ENCODE data around the gene BTRC. TPM values are rescaled to one million over a fixed set of nuclear protein-coding genes. Genes with fewer than 3 reads are reported as not detected.

Gene BTRC
- total RNA-seq, 2 experiments from 2014 or later = 14.3 to 14.8 TPM

- no peak overlapping the region for H3K4me3 Mint-ChIP-seq
- ChIA-PET POLR2A (no interaction called here), CTCF (no interaction called here)
- no peaks in the 10 kb centered on the region for H3K27me3 Mint-ChIP-seq
- no peak overlapping the region for H3K27ac Mint-ChIP-seq
- DNase-seq = no peak
- no peaks in the 10 kb centered on the region for H3K36me3 Mint-ChIP-seq (ENCODE audit: low read depth)
- H3K4me1 Mint-ChIP-seq = no peaks in the 10 kb centered on the region
- no peaks in the 10 kb centered on the region for H3K9me3 Mint-ChIP-seq
These were observed 158.8 kb downstream of the BTRC start for GRCh38 chr10:101512738-101513137.

GRCh38 chr10:101513733-101514132 lies 159.8 kb downstream of the BTRC start:
- H3K27me3 Mint-ChIP-seq = no peaks in the 10 kb centered on the region
- H3K4me3 Mint-ChIP-seq = no peak overlapping the region
- POLR2A ChIA-PET = no interaction called here
- no peaks in the 10 kb centered on the region for H3K4me1 Mint-ChIP-seq
- DNase-seq = no peak
- CTCF ChIA-PET = no interaction called here
- no peaks in the 10 kb centered on the region for H3K9me3 Mint-ChIP-seq
- H3K36me3 Mint-ChIP-seq (ENCODE audit: low read depth) = no peaks in the 10 kb centered on the region
- H3K27ac Mint-ChIP-seq = no peak overlapping the region

DNA sequence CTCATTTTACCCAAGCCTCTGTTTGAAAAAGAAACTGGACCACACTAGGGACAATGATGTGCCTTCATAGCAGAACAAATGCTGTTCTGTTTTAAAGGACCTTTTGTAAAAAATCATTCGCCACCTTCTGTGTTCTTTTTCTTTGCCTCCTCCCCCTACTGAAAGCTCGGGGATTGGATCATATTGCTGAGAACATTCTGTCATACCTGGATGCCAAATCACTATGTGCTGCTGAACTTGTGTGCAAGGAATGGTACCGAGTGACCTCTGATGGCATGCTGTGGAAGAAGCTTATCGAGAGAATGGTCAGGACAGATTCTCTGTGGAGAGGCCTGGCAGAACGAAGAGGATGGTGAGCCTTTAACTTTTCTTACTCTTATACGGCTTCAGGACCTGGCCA lies 171.9 kb downstream of the BTRC start:
- DNase-seq = no peak
- H3K36me3 Mint-ChIP-seq (ENCODE audit: low read depth) = peaks cover 1% of the 10 kb centered on the region
- H3K27me3 Mint-ChIP-seq = no peaks in the 10 kb centered on the region
- H3K9me3 Mint-ChIP-seq = no peaks in the 10 kb centered on the region
- no peak overlapping the region for H3K27ac Mint-ChIP-seq
- no peaks in the 10 kb centered on the region for H3K4me1 Mint-ChIP-seq
- ChIA-PET CTCF (interaction anchor here (0.5 kb wide), 1 partner anchor 19 kb away, joined by 3 read pairs; no protein-coding TSS in a partner anchor), POLR2A (no interaction called here)
- no peak overlapping the region for H3K4me3 Mint-ChIP-seq

DNA sequence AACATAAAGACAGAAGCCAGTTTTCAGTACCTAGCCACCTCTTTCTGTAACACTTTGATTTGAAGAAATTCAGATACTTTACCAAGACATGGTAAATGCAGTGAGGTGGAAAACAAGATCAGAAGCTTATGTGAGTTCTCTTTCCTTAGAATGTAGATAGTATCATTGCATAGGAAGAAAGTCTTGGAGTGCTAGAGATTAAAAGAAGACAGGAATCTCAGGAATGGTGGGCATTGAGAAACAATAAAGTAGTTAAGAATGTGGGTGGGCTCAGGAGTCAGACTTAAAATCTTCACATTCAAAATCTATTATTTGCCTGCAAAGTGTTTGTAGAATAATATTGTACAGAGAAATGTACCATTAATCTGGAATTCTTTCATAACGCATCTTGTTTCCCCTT lies 175.2 kb downstream of the BTRC start:
- Mint-ChIP-seq H3K36me3 (ENCODE audit: low read depth) (no peaks in the 10 kb centered on the region), H3K27me3 (no peaks in the 10 kb centered on the region), H3K4me3 (no peak overlapping the region), H3K27ac (no peak overlapping the region), H3K9me3 (no peaks in the 10 kb centered on the region), H3K4me1 (no peaks in the 10 kb centered on the region)
- DNase-seq = no peak
- ChIA-PET CTCF (no interaction called here), POLR2A (no interaction called here)

GRCh38 chr10:101529725-101530553 lies 176.0 kb downstream of the BTRC start:
- Mint-ChIP-seq H3K4me3 (no peak overlapping the region), H3K36me3 (ENCODE audit: low read depth) (no peaks in the 10 kb centered on the region)
- POLR2A ChIA-PET = no interaction called here

DNA sequence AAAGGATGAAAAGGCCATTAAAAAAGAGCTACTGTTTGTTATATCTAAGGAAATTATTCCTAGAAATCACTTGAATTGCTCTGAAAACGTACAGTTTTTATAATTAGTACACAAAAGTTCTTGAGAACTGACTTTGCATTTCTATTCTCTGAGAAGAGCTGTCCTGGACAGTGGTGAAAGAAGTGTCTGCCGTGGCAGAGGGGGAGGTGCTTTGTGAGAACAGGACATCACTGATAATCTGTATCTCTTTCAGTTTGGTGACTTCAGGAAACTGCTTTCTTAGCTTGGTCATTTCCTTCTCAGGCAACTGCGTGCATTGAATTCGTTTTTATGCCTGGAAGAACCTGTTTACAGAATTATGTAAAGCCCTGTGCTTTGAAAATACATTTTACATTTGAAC lies 182.0 kb downstream of the BTRC start:
- H3K36me3 Mint-ChIP-seq (ENCODE audit: low read depth) = peaks cover 3% of the 10 kb centered on the region

More at GRCh38 chr10:101529725-101530553, 176.0 kb downstream of the BTRC start:
- Mint-ChIP-seq H3K9me3 (no peaks in the 10 kb centered on the region), H3K4me1 (no peaks in the 10 kb centered on the region), H3K27ac (no peak overlapping the region), H3K27me3 (no peaks in the 10 kb centered on the region)
- CTCF ChIA-PET = no interaction called here
- DNase-seq = no peak

DNA sequence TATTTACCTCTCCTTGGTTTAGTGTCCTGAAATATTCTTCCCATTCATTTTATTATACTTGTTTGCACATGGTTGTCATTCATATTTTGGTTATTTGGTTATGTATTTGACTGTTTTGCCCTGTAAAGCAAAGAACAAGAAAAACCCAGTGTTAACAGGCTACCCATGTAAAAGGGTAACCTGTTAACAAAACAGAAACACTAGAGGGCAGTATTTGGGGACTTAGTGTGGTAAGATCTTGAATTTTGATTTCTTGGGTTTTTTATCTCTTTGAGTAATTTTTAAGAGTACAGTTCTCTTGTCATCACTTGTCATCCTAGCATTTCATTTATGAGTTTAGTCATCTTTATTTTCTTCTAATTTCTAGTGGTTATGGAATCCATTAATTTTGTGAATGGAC lies 182.8 kb downstream of the BTRC start:
- POLR2A ChIA-PET = no interaction called here
- CTCF ChIA-PET = interaction anchor here (1.2 kb wide), 1 partner anchor 33 kb away, joined by 3 read pairs; no protein-coding TSS in a partner anchor
- no peaks in the 10 kb centered on the region for H3K9me3 Mint-ChIP-seq
- H3K27me3 Mint-ChIP-seq = no peaks in the 10 kb centered on the region
- no peak overlapping the region for H3K27ac Mint-ChIP-seq
- DNase-seq = no peak
- peaks cover 3% of the 10 kb centered on the region for H3K36me3 Mint-ChIP-seq (ENCODE audit: low read depth)
- no peak overlapping the region for H3K4me3 Mint-ChIP-seq
- H3K4me1 Mint-ChIP-seq = peaks cover 3% of the 10 kb centered on the region

More for the DNA sequence above, 182.0 kb downstream of the BTRC start:
- Mint-ChIP-seq H3K4me1 (peaks cover 3% of the 10 kb centered on the region), H3K27me3 (no peaks in the 10 kb centered on the region), H3K9me3 (no peaks in the 10 kb centered on the region), H3K4me3 (no peak overlapping the region), H3K27ac (no peak overlapping the region)
- ChIA-PET CTCF (no interaction called here), POLR2A (no interaction called here)
- no peak for DNase-seq

DNA sequence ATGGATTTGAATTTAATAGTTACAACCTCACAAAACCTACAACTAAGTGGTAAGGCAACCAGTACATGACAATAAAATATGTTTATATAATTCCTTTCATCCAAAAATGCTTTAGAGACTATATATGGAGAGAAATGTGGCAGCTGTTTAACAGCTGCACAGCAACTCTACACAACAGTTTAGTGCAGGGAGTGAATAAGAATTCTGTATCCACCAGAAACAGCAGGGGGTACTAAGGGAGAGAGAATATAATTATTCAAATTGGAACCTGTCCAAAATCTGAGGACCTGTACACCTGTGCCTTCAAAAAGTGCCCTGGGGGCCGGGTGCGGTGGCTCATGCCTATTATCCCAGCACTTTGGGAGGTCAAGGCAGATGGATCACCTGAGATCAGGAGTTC lies 184.5 kb downstream of the BTRC start:
- Mint-ChIP-seq H3K4me1 (peaks cover 3% of the 10 kb centered on the region), H3K27me3 (no peaks in the 10 kb centered on the region), H3K9me3 (no peaks in the 10 kb centered on the region), H3K27ac (no peak overlapping the region), H3K4me3 (no peak overlapping the region), H3K36me3 (ENCODE audit: low read depth) (peaks cover 3% of the 10 kb centered on the region)
- POLR2A ChIA-PET = no interaction called here
- CTCF ChIA-PET = no interaction called here
- no peak for DNase-seq

GRCh38 chr10:101545898-101546297 lies 191.9 kb downstream of the BTRC start:
- DNase-seq = no peak
- ChIA-PET CTCF (no interaction called here), POLR2A (no interaction called here)
- no peaks in the 10 kb centered on the region for H3K27me3 Mint-ChIP-seq
- H3K4me3 Mint-ChIP-seq = no peak overlapping the region
- no peaks in the 10 kb centered on the region for H3K9me3 Mint-ChIP-seq
- H3K4me1 Mint-ChIP-seq = no peaks in the 10 kb centered on the region
- H3K27ac Mint-ChIP-seq = no peak overlapping the region
- peaks cover 2% of the 10 kb centered on the region for H3K36me3 Mint-ChIP-seq (ENCODE audit: low read depth)

DNA sequence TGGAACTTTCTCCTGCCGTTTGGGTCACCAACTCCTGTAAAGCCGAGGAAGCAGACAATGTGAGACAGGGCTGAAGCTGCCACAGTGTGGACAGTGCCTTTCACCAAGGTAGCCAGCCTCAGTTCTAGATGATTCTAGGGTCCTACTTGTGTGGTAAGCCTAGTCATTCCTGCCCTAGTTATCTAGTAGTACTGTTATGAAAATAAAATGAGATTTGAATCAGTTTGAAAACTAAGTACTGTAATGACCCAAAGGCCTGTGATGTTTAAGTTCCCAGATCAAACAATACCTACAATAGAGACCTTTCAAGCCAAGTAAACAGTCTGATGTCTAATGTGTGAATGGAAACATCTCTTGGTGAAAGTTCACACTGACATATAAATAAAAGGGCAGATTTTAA lies 197.0 kb downstream of the BTRC start:
- H3K4me1 Mint-ChIP-seq = no peaks in the 10 kb centered on the region
- H3K36me3 Mint-ChIP-seq (ENCODE audit: low read depth) = no peaks in the 10 kb centered on the region
- no peaks in the 10 kb centered on the region for H3K9me3 Mint-ChIP-seq
- H3K27ac Mint-ChIP-seq = no peak overlapping the region
- ChIA-PET CTCF (interaction anchor here (1.0 kb wide), 1 partner anchor 337 kb away, joined by 3 read pairs; no protein-coding TSS in a partner anchor), POLR2A (no interaction called here)
- no peak overlapping the region for H3K4me3 Mint-ChIP-seq
- H3K27me3 Mint-ChIP-seq = no peaks in the 10 kb centered on the region
- no peak for DNase-seq

GRCh38 chr10:101552442-101552841 lies 198.5 kb downstream of the BTRC start:
- CTCF ChIA-PET = interaction anchor here (0.5 to 1.7 kb wide), 2 partner anchors 18 to 51 kb away, joined by 4 read pairs; no protein-coding TSS in a partner anchor
- Mint-ChIP-seq H3K4me1 (peaks cover 3% of the 10 kb centered on the region), H3K27ac (no peak overlapping the region), H3K9me3 (no peaks in the 10 kb centered on the region), H3K36me3 (ENCODE audit: low read depth) (no peaks in the 10 kb centered on the region), H3K27me3 (no peaks in the 10 kb centered on the region), H3K4me3 (no peak overlapping the region)
- no peak for DNase-seq
- POLR2A ChIA-PET = no interaction called here

DNA sequence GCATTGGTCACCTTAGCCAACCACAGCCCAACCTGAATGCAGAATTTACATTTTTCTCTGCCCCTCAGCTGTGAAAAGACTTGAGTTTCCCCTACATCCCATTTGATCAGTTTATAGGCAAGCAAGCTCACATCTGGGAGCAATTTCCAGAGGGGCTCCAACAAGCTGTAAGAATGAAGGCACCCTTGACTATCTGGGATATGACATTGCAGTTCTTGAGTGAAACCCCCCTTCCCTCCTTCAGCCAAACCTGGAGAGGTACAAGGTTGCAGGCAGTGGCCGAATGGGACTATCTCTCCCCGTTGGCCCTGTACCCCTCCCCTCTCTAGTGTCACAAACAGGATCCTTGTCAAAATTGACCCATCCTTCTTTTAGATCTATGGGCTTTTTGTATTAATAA lies 203.6 kb downstream of the BTRC start:
- Mint-ChIP-seq H3K4me1 (peaks cover 28% of the 10 kb centered on the region), H3K9me3 (no peaks in the 10 kb centered on the region), H3K36me3 (ENCODE audit: low read depth) (peaks cover 5% of the 10 kb centered on the region), H3K4me3 (no peak overlapping the region), H3K27me3 (no peaks in the 10 kb centered on the region), H3K27ac (peak overlapping the region; percentile 86)
- ChIA-PET CTCF (interaction anchor here (1.2 kb wide), 1 partner anchor 10 kb away, joined by 5 read pairs; no protein-coding TSS in a partner anchor), POLR2A (no interaction called here)
- no peak for DNase-seq

DNA sequence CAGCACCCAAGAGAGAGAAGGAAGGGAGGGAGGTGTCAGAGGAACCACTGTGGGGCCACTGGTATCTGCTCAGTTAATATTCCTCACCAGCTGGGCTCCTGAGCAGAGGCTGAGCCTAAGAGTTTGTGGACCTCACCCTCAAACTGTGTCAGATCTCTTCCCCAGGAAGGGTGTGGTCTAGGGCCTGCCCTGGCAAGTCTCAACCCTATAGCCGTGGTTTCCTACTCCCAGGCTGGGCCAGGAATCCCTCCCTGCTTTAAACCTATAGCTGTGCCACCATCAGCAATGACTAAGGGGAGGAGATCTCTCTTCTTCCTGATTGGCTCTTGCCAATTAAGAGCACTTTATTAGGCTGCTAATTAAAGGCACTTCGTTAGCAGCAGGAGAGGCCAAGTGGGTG lies 204.2 kb downstream of the BTRC start:
- peak overlapping the region; percentile 86 for H3K27ac Mint-ChIP-seq

More for the DNA sequence above, 204.2 kb downstream of the BTRC start:
- peak; percentile 37 for DNase-seq
- ChIA-PET CTCF (interaction anchor here (1.1 to 1.2 kb wide), 2 partner anchors 10 to 11 kb away, joined by 3 to 5 read pairs; no protein-coding TSS in a partner anchor), POLR2A (no interaction called here)
- peaks cover 28% of the 10 kb centered on the region for H3K4me1 Mint-ChIP-seq
- H3K4me3 Mint-ChIP-seq = no peak overlapping the region
- no peaks in the 10 kb centered on the region for H3K9me3 Mint-ChIP-seq
- H3K36me3 Mint-ChIP-seq (ENCODE audit: low read depth) = peaks cover 5% of the 10 kb centered on the region
- no peaks in the 10 kb centered on the region for H3K27me3 Mint-ChIP-seq

Measured in activated CD4-positive, alpha-beta T cell treated with anti-CD3 and anti-CD28 coated beads, Interleukin-2, amount 10 ng/mL, durations not matched to agents 7 days and 5 days (primary cell).